ENCODE measurements around the gene TMEM132A. TPM values are rescaled to one million over a fixed set of nuclear protein-coding genes. Genes with fewer than 3 reads are reported as not detected.

TMEM132A gene
- total RNA-seq, 1 donor from 2014 or later, result 56.2 TPM

GRCh38 chr11:60984149-60984548, 59.9 kb downstream of the TMEM132A start:
- no peak for DNase-seq (ENCODE audit: low read depth in 2 of 2)

DNA sequence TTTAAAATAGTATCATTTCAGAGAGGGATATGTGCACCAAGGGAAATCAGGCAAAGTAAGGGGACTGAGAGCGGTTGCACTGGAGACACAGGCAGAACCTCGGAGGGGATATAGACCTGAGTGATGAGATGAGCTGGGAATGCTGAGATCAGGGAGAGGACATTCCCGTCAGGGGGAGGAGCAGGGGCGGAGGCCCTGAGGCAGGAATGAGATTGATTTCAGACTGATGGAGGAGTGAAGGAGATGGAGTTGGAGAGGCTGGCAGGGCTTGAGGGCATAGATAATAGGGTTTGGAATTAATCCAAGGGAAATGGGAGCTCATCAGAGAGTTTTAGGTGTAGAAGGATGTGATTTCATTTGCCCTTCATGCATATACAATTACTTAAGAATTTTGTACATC, 60.4 kb downstream of the TMEM132A start:
- DNase-seq (ENCODE audit: low read depth in 2 of 2), result no peak

- no peak for DNase-seq (ENCODE audit: low read depth in 2 of 2)
These were observed 61.2 kb downstream of the TMEM132A start for GRCh38 chr11:60985501-60985900.

- no peak for DNase-seq (ENCODE audit: low read depth in 2 of 2)
These were observed 62.0 kb downstream of the TMEM132A start for GRCh38 chr11:60985991-60986915.

Other genes with a start within 250 kb of the TMEM132A start
- gene MS4A8, start 224.8 kb upstream of the TMEM132A start, total RNA-seq, result not detected in 2 replicates
- gene MS4A18, start 199.7 kb upstream of the TMEM132A start, total RNA-seq, result not detected in 2 replicates
- gene MS4A15, start 167.6 kb upstream of the TMEM132A start, total RNA-seq, result not detected in 2 replicates
- not detected in 2 replicates for gene MS4A10, start 139.1 kb upstream of the TMEM132A start, total RNA-seq
- gene CCDC86, start 82.3 kb upstream of the TMEM132A start, total RNA-seq, result 10.1 and 11.6 TPM in 2 replicates
- under 0.01 TPM in 1 of 2 replicates, not detected in the other for gene PTGDR2, start 68.5 kb upstream of the TMEM132A start, total RNA-seq
- not detected in 2 replicates for gene ZP1, start 56.9 kb upstream of the TMEM132A start, total RNA-seq
- gene PRPF19, start 17.9 kb upstream of the TMEM132A start, total RNA-seq, result 44.6 and 47.1 TPM in 2 replicates
- 68.6 and 70.2 TPM in 2 replicates for gene TMEM109, start 10.3 kb upstream of the TMEM132A start, total RNA-seq
- gene SLC15A3, start 27.7 kb downstream of the TMEM132A start, total RNA-seq, result 4.6 and 6.0 TPM in 2 replicates
- gene CD6, start 47.2 kb downstream of the TMEM132A start, total RNA-seq, result not detected in 2 replicates
- gene CD5, start 178.0 kb downstream of the TMEM132A start, total RNA-seq, result not detected in 2 replicates
- gene VPS37C, start 237.0 kb downstream of the TMEM132A start, total RNA-seq, result 4.4 and 6.2 TPM in 2 replicates

Measured in lung microvascular endothelial cell (primary cell).